H1 (cell line): Measurements from ENCODE around the gene TIMM10B.

Experiments used
- ASH2L ChIP-seq: fragments of 200-600, 300-600 bp; sonication (generic); IDR thresholded peaks from one replicate; pipeline ENCODE4 v1.7.1; 2017; ENCODE audit warnings: low read length
- BRCA1 ChIP-seq: IDR thresholded peaks from 2 replicates; pipeline ENCODE4 v1.6.1; 2012; ENCODE audit warnings: low read depth, low read length, improper control_type of control experiment
- EGR1 ChIP-seq: IDR thresholded peaks from 2 replicates; pipeline ENCODE4 v1.6.1; 2011; ENCODE audit warnings: low read depth, low read length, borderline replicate concordance
- EZH2 ChIP-seq: fragments of 200-600 bp; sonication (generic); IDR thresholded peaks from 2 replicates; pipeline ENCODE4 v1.7.1; 2012; ENCODE audit warnings: low read depth, mild to moderate bottlenecking, moderate library complexity, low read length, inconsistent platforms; ENCODE audit not compliant: severe bottlenecking
- JUN ChIP-seq: IDR thresholded peaks from 2 replicates; pipeline ENCODE4 v1.6.1; 2011; ENCODE audit warnings: low read depth, mild to moderate bottlenecking, improper control_type of control experiment, low read length
- NRF1 ChIP-seq: IDR thresholded peaks from 2 replicates; pipeline ENCODE4 v1.6.1; 2011; ENCODE audit warnings: mild to moderate bottlenecking, low read depth, low read length, improper control_type of control experiment
- POLR2A ChIP-seq, 2 experiments: IDR thresholded peaks; 1 replicate in 1 of 2; 2 replicates in 1 of 2; pipeline ENCODE4 v1.6.1; 2011; ENCODE audit warnings: low read depth in 2 of 2, low read length in 2 of 2, mild to moderate bottlenecking in 2 of 2; ENCODE audit errors: control extremely low read depth in 1 of 2
- POLR2AphosphoS5 ChIP-seq: IDR thresholded peaks from 2 replicates; pipeline ENCODE4 v1.6.1; 2011; ENCODE audit warnings: low read depth, low read length
- RFX5 ChIP-seq: IDR thresholded peaks from 2 replicates; pipeline ENCODE4 v1.6.1; 2011; ENCODE audit warnings: low read depth, low read length, improper control_type of control experiment, borderline replicate concordance
- SIN3A ChIP-seq, 2 experiments: IDR thresholded peaks in 1 of 2; conservative IDR thresholded peaks in 1 of 2; 2 replicates each; pipeline ENCODE4 v1.6.1; 2011 to 2012; ENCODE audit warnings: low read length in 2 of 2, improper control_type of control experiment in 1 of 2, low read depth in 1 of 2, mild to moderate bottlenecking in 1 of 2
- SP1 ChIP-seq: IDR thresholded peaks from 2 replicates; pipeline ENCODE4 v1.6.1; 2011; ENCODE audit warnings: low read depth, low read length
- TCF12 ChIP-seq: IDR thresholded peaks from 2 replicates; pipeline ENCODE4 v1.6.1; 2011; ENCODE audit warnings: low read depth, mild to moderate bottlenecking, low read length
- YY1 ChIP-seq: IDR thresholded peaks from 2 replicates; pipeline ENCODE4 v1.6.1; 2011; ENCODE audit warnings: low read depth, mild to moderate bottlenecking, low read length
- TF ChIP-seq, protein P1 (sequence below), 3 experiments: IDR thresholded peaks; 1 replicate in 2 of 3; 2 replicates in 1 of 3; pipeline versions ENCODE4 v1.5.1 to v1.6.1; 2011; ENCODE audit warnings: low read length in 3 of 3, mild to moderate bottlenecking in 3 of 3, inconsistent platforms in 2 of 3, low read depth in 1 of 3, moderate library complexity in 1 of 3; ENCODE audit not compliant: insufficient read depth in 1 of 3; ENCODE audit errors: control extremely low read depth in 1 of 3

DNA sequence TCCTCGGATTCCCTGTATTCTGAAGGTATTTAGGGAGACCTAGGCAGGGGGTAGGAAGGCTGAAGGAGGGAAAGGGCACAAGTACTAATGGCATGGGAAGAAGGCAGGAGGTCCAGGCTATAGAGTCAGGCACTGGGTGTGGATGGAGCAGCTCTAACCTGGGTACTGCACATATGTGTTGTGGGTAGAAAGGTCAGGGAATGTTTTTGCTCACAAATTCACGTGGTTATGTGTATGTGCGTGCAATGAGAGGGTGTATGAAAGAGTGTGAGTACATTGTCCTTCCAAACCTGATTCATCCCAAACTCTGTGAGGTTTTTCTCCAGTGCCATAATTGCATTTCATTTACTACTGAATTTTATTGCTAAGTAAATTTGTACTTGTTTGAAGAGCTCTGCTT lies 39.0 kb downstream of the TIMM10B start:
- no peak for TF ChIP-seq JUN
- TF ChIP-seq, protein P1, sequence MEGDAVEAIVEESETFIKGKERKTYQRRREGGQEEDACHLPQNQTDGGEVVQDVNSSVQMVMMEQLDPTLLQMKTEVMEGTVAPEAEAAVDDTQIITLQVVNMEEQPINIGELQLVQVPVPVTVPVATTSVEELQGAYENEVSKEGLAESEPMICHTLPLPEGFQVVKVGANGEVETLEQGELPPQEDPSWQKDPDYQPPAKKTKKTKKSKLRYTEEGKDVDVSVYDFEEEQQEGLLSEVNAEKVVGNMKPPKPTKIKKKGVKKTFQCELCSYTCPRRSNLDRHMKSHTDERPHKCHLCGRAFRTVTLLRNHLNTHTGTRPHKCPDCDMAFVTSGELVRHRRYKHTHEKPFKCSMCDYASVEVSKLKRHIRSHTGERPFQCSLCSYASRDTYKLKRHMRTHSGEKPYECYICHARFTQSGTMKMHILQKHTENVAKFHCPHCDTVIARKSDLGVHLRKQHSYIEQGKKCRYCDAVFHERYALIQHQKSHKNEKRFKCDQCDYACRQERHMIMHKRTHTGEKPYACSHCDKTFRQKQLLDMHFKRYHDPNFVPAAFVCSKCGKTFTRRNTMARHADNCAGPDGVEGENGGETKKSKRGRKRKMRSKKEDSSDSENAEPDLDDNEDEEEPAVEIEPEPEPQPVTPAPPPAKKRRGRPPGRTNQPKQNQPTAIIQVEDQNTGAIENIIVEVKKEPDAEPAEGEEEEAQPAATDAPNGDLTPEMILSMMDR (IDR thresholded peaks at IDR 0.05; ENCODE audit: control extremely low read depth in 1 of 3, insufficient read depth in 1 of 3, low read depth in 1 of 3, low read length in 3 of 3) = no peak
- no peak for TF ChIP-seq RFX5
- TF ChIP-seq POLR2A (IDR thresholded peaks at IDR 0.05; ENCODE audit: control extremely low read depth in 1 of 2, low read depth in 2 of 2, low read length in 2 of 2) = no peak
- no peak for TF ChIP-seq EZH2
- no peak for TF ChIP-seq BRCA1
- TF ChIP-seq TCF12 = no peak
- no peak for TF ChIP-seq POLR2AphosphoS5
- no peak for TF ChIP-seq SIN3A (conservative IDR thresholded peaks at IDR 0.05 in 1 of 2, IDR thresholded peaks at IDR 0.05 in 1 of 2; ENCODE audit: low read depth in 1 of 2, low read length in 2 of 2)
- TF ChIP-seq EGR1 = no peak
- no peak for TF ChIP-seq SP1
- TF ChIP-seq YY1 = no peak
- no peak for TF ChIP-seq NRF1
- no peak for TF ChIP-seq ASH2L
